Measurements from ENCODE around the gene ASTN2. TPM values are rescaled to one million over a fixed set of nuclear protein-coding genes. Genes with fewer than 3 reads are reported as not detected.

ASTN2 gene
- polyA plus RNA-seq, 2 donors = 0.26 to 0.35 TPM

DNA sequence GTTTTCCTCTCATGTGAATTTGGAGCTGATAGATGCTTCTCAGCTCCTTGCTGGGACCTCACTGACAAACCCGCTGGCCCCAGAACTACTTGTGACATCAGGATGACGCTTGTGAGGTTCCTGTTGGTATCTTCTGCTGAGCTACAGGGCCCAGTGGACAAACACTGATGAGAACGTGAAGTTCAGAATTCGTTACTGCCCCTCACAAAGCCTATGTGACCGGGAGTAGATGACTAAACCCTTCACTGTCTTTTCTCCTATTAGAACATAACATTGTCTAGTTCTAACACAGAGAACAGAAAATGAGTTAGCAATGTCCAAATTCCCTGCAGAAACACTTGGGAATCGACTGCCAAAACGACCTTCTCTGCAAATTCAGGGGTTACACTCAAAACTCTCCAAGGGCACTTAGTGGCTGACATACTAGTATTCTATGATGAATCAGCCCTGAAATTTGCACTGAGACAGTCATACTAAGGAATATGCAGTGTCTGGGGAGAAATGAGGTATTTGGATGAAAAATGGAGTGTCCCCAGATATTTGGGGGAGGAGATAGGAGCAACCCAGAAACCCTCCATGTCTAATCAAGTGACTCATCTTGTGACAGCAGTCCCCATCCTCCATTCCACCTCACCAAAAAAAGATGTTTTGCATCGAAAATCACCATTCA, 871.0 kb downstream of the ASTN2 start:
- Histone ChIP-seq H3K27me3 (ENCODE audit: control insufficient read depth in 1 of 2, insufficient read depth in 2 of 2, low read length in 2 of 2) (no peaks in the 10 kb centered on the region), H3K27ac (ENCODE audit: low read depth in 2 of 2, low read length in 1 of 2) (no peak overlapping the region), H3K9me3 (ENCODE audit: control insufficient read depth in 2 of 2, insufficient read depth in 1 of 2, low read depth in 1 of 2, low read length in 1 of 2) (no peaks in the 10 kb centered on the region), H3K4me3 (ENCODE audit: low read depth in 1 of 2, low read length in 2 of 2) (no peak overlapping the region), H3K36me3 (ENCODE audit: control insufficient read depth in 2 of 2, insufficient read depth in 2 of 2, low read length in 1 of 2) (no peaks in the 10 kb centered on the region), H3K4me1 (ENCODE audit: control insufficient read depth in 2 of 2, insufficient read depth in 2 of 2, low read length in 1 of 2) (peaks cover 0 to 7% of the 10 kb centered on the region in 2 donors)
- WGBS, 2 donors = 83 to 85% methylated on average over 8 of the region's 8 CpGs

DNA sequence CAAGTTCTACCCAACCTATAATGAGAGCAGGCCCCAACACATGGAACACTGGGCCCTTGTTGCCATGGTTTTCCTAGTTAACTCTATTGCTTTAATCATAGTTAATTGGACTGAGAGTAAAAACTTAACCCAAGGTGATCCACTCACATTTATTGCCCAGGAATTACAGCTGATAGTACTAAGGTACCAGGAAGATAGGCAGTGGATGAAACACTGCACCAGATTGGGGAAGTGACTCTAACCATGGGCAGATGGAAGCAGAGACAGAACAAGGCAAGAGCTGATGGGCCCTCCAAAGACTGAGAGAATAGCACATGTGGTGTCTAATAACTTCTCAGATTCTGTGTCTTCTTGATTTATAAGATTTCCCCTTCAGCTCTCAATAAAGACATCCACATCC, 873.5 kb downstream of the ASTN2 start:
- H3K4me1 ChIP-seq (ENCODE audit: control insufficient read depth in 2 of 2, insufficient read depth in 2 of 2, low read length in 1 of 2) = no peaks in the 10 kb centered on the region
- no peaks in the 10 kb centered on the region for H3K27me3 ChIP-seq (ENCODE audit: control insufficient read depth in 1 of 2, insufficient read depth in 2 of 2, low read length in 2 of 2)
- no peak overlapping the region for H3K27ac ChIP-seq (ENCODE audit: low read depth in 2 of 2, low read length in 1 of 2)
- no peaks in the 10 kb centered on the region for H3K9me3 ChIP-seq (ENCODE audit: control insufficient read depth in 2 of 2, insufficient read depth in 1 of 2, low read depth in 1 of 2, low read length in 1 of 2)
- H3K4me3 ChIP-seq (ENCODE audit: low read depth in 1 of 2, low read length in 2 of 2) = no peak overlapping the region
- H3K36me3 ChIP-seq (ENCODE audit: control insufficient read depth in 2 of 2, insufficient read depth in 2 of 2, low read length in 1 of 2) = no peaks in the 10 kb centered on the region

GRCh38 chr9:116539549-116539948, 875.3 kb downstream of the ASTN2 start:
- H3K27ac ChIP-seq (ENCODE audit: low read depth in 2 of 2, low read length in 1 of 2) = no peak overlapping the region
- H3K9me3 ChIP-seq (ENCODE audit: control insufficient read depth in 2 of 2, insufficient read depth in 1 of 2, low read depth in 1 of 2, low read length in 1 of 2) = no peaks in the 10 kb centered on the region
- H3K4me3 ChIP-seq (ENCODE audit: low read depth in 1 of 2, low read length in 2 of 2) = no peak overlapping the region
- WGBS, 2 donors = 86 to 88% methylated on average over 6 of the region's 6 CpGs
- H3K36me3 ChIP-seq (ENCODE audit: control insufficient read depth in 2 of 2, insufficient read depth in 2 of 2, low read length in 1 of 2) = no peaks in the 10 kb centered on the region
- no peaks in the 10 kb centered on the region for H3K27me3 ChIP-seq (ENCODE audit: control insufficient read depth in 1 of 2, insufficient read depth in 2 of 2, low read length in 2 of 2)
- H3K4me1 ChIP-seq (ENCODE audit: control insufficient read depth in 2 of 2, insufficient read depth in 2 of 2, low read length in 1 of 2) = no peaks in the 10 kb centered on the region

- H3K36me3 ChIP-seq (ENCODE audit: control insufficient read depth in 2 of 2, insufficient read depth in 2 of 2, low read length in 1 of 2) = no peaks in the 10 kb centered on the region
- no peak overlapping the region for H3K4me3 ChIP-seq (ENCODE audit: low read depth in 1 of 2, low read length in 2 of 2)
- H3K4me1 ChIP-seq (ENCODE audit: control insufficient read depth in 2 of 2, insufficient read depth in 2 of 2, low read length in 1 of 2) = no peaks in the 10 kb centered on the region
- H3K27me3 ChIP-seq (ENCODE audit: control insufficient read depth in 1 of 2, insufficient read depth in 2 of 2, low read length in 2 of 2) = no peaks in the 10 kb centered on the region
- H3K27ac ChIP-seq (ENCODE audit: low read depth in 2 of 2, low read length in 1 of 2) = no peak overlapping the region
- peaks cover 0 to 4% of the 10 kb centered on the region in 2 donors for H3K9me3 ChIP-seq (ENCODE audit: control insufficient read depth in 2 of 2, insufficient read depth in 1 of 2, low read depth in 1 of 2, low read length in 1 of 2)
- 60 to 85% methylated on average over 1 of the region's 1 CpG for WGBS, 2 donors
These were observed 889.2 kb downstream of the ASTN2 start for GRCh38 chr9:116525611-116526010.

DNA sequence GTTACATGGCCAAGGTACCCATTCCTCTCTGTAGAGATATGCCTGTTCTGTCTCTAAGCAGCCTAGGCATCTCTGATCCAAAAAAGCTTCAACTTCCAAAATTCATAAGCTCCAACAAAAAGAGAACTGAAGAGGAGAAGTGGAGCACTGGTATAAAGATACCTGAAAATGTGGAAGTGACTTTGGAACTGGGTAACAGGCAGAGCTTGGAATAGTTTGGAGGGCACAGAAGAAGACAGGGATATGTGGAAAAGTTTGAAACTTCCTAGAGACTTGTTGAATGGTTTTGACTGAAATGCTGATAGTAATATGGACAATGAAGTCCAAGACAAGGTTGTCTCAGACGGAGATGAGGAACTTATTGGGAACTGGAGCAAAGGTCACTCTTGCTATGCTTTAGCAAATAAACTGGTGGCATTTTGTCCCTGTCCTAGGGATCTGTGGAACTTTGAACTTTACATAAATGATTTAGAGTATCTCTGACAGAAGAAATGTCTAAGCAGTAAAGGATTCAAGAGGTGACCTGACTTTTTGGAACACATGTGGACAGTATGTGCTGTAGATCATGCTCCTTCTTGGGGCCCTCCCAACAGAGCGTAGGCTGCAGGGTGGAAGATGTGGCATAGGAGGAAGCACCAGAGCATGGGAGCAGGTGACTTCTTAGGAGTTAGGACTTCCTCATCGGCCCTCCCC, 889.9 kb downstream of the ASTN2 start:
- WGBS, 2 donors = 76 to 88% methylated on average over 3 of the region's 3 CpGs
- no peaks in the 10 kb centered on the region for H3K4me1 ChIP-seq (ENCODE audit: control insufficient read depth in 2 of 2, insufficient read depth in 2 of 2, low read length in 1 of 2)
- no peaks in the 10 kb centered on the region for H3K36me3 ChIP-seq (ENCODE audit: control insufficient read depth in 2 of 2, insufficient read depth in 2 of 2, low read length in 1 of 2)
- no peak overlapping the region for H3K4me3 ChIP-seq (ENCODE audit: low read depth in 1 of 2, low read length in 2 of 2)
- no peaks in the 10 kb centered on the region for H3K27me3 ChIP-seq (ENCODE audit: control insufficient read depth in 1 of 2, insufficient read depth in 2 of 2, low read length in 2 of 2)
- H3K27ac ChIP-seq (ENCODE audit: low read depth in 2 of 2, low read length in 1 of 2) = no peak overlapping the region
- H3K9me3 ChIP-seq (ENCODE audit: control insufficient read depth in 2 of 2, insufficient read depth in 1 of 2, low read depth in 1 of 2, low read length in 1 of 2) = peaks cover 0 to 4% of the 10 kb centered on the region in 2 donors

- 79 to 86% methylated on average over 2 of the region's 2 CpGs for WGBS, 2 donors
- Histone ChIP-seq H3K4me1 (ENCODE audit: control insufficient read depth in 2 of 2, insufficient read depth in 2 of 2, low read length in 1 of 2) (no peaks in the 10 kb centered on the region), H3K27ac (ENCODE audit: low read depth in 2 of 2, low read length in 1 of 2) (no peak overlapping the region), H3K27me3 (ENCODE audit: control insufficient read depth in 1 of 2, insufficient read depth in 2 of 2, low read length in 2 of 2) (no peaks in the 10 kb centered on the region), H3K36me3 (ENCODE audit: control insufficient read depth in 2 of 2, insufficient read depth in 2 of 2, low read length in 1 of 2) (no peaks in the 10 kb centered on the region), H3K9me3 (ENCODE audit: control insufficient read depth in 2 of 2, insufficient read depth in 1 of 2, low read depth in 1 of 2, low read length in 1 of 2) (peaks cover 0 to 3% of the 10 kb centered on the region in 2 donors), H3K4me3 (ENCODE audit: low read depth in 1 of 2, low read length in 2 of 2) (no peak overlapping the region)
These were observed 894.6 kb downstream of the ASTN2 start for GRCh38 chr9:116520218-116520617.

DNA sequence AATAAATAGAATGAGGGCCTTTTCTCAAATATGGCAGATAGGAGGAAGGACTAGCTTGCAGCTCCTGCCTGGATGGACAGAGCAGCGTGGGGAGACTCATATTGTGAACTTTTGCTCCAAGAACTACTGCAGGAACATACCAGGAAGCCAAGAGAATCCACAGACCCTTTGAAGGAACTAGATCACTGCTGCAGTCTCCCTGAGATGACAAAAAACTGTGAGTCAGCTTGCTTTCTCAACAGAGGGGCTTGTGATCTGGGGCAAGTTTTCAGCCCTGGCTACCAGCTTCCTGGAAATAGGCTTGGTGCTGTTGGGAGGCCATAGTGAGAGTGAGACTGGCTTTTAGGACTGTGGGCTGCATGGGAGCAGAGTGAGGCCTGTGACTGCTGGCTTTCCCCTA, 898.4 kb downstream of the ASTN2 start:
- no peak overlapping the region for H3K4me3 ChIP-seq (ENCODE audit: low read depth in 1 of 2, low read length in 2 of 2)
- no peaks in the 10 kb centered on the region for H3K27me3 ChIP-seq (ENCODE audit: control insufficient read depth in 1 of 2, insufficient read depth in 2 of 2, low read length in 2 of 2)
- WGBS, 2 donors = 76 to 77% methylated on average over 1 of the region's 1 CpG
- no peak overlapping the region for H3K27ac ChIP-seq (ENCODE audit: low read depth in 2 of 2, low read length in 1 of 2)
- no peaks in the 10 kb centered on the region for H3K4me1 ChIP-seq (ENCODE audit: control insufficient read depth in 2 of 2, insufficient read depth in 2 of 2, low read length in 1 of 2)
- H3K9me3 ChIP-seq (ENCODE audit: control insufficient read depth in 2 of 2, insufficient read depth in 1 of 2, low read depth in 1 of 2, low read length in 1 of 2) = peaks cover 0 to 3% of the 10 kb centered on the region in 2 donors
- H3K36me3 ChIP-seq (ENCODE audit: control insufficient read depth in 2 of 2, insufficient read depth in 2 of 2, low read length in 1 of 2) = no peaks in the 10 kb centered on the region

GRCh38 chr9:116515541-116515940, 899.3 kb downstream of the ASTN2 start:
- H3K4me1 ChIP-seq (ENCODE audit: control insufficient read depth in 2 of 2, insufficient read depth in 2 of 2, low read length in 1 of 2) = no peaks in the 10 kb centered on the region
- no peaks in the 10 kb centered on the region for H3K36me3 ChIP-seq (ENCODE audit: control insufficient read depth in 2 of 2, insufficient read depth in 2 of 2, low read length in 1 of 2)
- H3K9me3 ChIP-seq (ENCODE audit: control insufficient read depth in 2 of 2, insufficient read depth in 1 of 2, low read depth in 1 of 2, low read length in 1 of 2) = peaks cover 0 to 3% of the 10 kb centered on the region in 2 donors
- no peaks in the 10 kb centered on the region for H3K27me3 ChIP-seq (ENCODE audit: control insufficient read depth in 1 of 2, insufficient read depth in 2 of 2, low read length in 2 of 2)
- H3K4me3 ChIP-seq (ENCODE audit: low read depth in 1 of 2, low read length in 2 of 2) = no peak overlapping the region
- no peak overlapping the region for H3K27ac ChIP-seq (ENCODE audit: low read depth in 2 of 2, low read length in 1 of 2)

- Histone ChIP-seq H3K4me1 (ENCODE audit: control insufficient read depth in 2 of 2, insufficient read depth in 2 of 2, low read length in 1 of 2) (peaks cover 2 to 5% of the 10 kb centered on the region in 2 donors), H3K9me3 (ENCODE audit: control insufficient read depth in 2 of 2, insufficient read depth in 1 of 2, low read depth in 1 of 2, low read length in 1 of 2) (peaks cover 0 to 1% of the 10 kb centered on the region in 2 donors), H3K27me3 (ENCODE audit: control insufficient read depth in 1 of 2, insufficient read depth in 2 of 2, low read length in 2 of 2) (no peaks in the 10 kb centered on the region), H3K27ac (ENCODE audit: low read depth in 2 of 2, low read length in 1 of 2) (no peak overlapping the region), H3K36me3 (ENCODE audit: control insufficient read depth in 2 of 2, insufficient read depth in 2 of 2, low read length in 1 of 2) (no peaks in the 10 kb centered on the region), H3K4me3 (ENCODE audit: low read depth in 1 of 2, low read length in 2 of 2) (no peak overlapping the region)
- WGBS, 2 donors = 63 to 77% methylated on average over 4 of the region's 4 CpGs
These were observed 908.2 kb downstream of the ASTN2 start for GRCh38 chr9:116506685-116507084.

Data from esophagus (tissue), 2 donors.